Upper lobe of left lung (tissue), 6 donors: ENCODE data around the gene ME3. TPM values are rescaled to one million over a fixed set of nuclear protein-coding genes. Genes with fewer than 3 reads are reported as not detected.

Experiments used
- ATAC-seq, 2 donors: fragments of 200-7000 bp; cut with Tn5 transposase; one replicate each; pipeline ENCODE4 v1.9.1; 2022; ENCODE audit warnings: mild to moderate bottlenecking in 2 of 2, moderate library complexity in 2 of 2; ENCODE audit not compliant: low FRiP score in 2 of 2
- DNase-seq, 2 donors: peaks; one replicate each; pipeline ENCODE4 v3.0.0-alpha.2; 2019 to 2020
- H3K27ac ChIP-seq, 4 donors: fragments of 200-600 bp; sonication (generic); one replicate each; pipeline ENCODE4 v1.5.1; 2016 to 2019
- H3K27me3 ChIP-seq, 4 donors: fragments of 200-600 bp; sonication (generic); one replicate each; pipeline ENCODE4 v1.5.1; 2017 to 2019
- H3K36me3 ChIP-seq, 4 donors: fragments of 200-600 bp; sonication (generic); one replicate each; pipeline ENCODE4 v1.5.1; 2016 to 2019
- H3K4me1 ChIP-seq, 4 donors: fragments of 200-600 bp; sonication (generic); one replicate each; pipeline ENCODE4 v1.5.1; 2018 to 2019
- H3K4me3 ChIP-seq, 4 donors: fragments of 200-600 bp; sonication (generic); one replicate each; pipeline ENCODE4 v1.5.1; 2017 to 2019; ENCODE audit warnings: mild to moderate bottlenecking in 2 of 4, moderate library complexity in 1 of 4
- H3K9me3 ChIP-seq, 4 donors: fragments of 200-600 bp; sonication (generic); one replicate each; pipeline ENCODE4 v1.5.1; 2018 to 2019
- CTCF ChIP-seq, 6 experiments: fragments of 450-650 bp in 4 of 6; fragments of 200-600 bp in 2 of 6; sonication (generic) in 2 of 6; IDR thresholded peaks; one replicate each; pipeline ENCODE4 v1.5.1; 2016 to 2019; ENCODE audit warnings: antibody characterized with exemption in 6 of 6
- EP300 ChIP-seq, 4 donors: sonication (generic); formaldehyde crosslinking; IDR thresholded peaks; one replicate each; pipeline ENCODE4 v1.5.1; 2017; ENCODE audit warnings: antibody characterized with exemption in 4 of 4, control low read depth in 2 of 4
- POLR2A ChIP-seq, 4 donors: fragments of 450-650 bp; IDR thresholded peaks; one replicate each; pipeline ENCODE4 v1.5.1; 2016 to 2017; ENCODE audit warnings: antibody characterized with exemption in 4 of 4, mild to moderate bottlenecking in 2 of 4
- POLR2AphosphoS5 ChIP-seq, 2 donors: sonication (generic); formaldehyde crosslinking; IDR thresholded peaks; one replicate each; pipeline ENCODE4 v1.5.1; 2017; ENCODE audit warnings: antibody characterized with exemption in 2 of 2
- WGBS, 2 donors: methylation state at CpG; one replicate each; pipeline ENCODE4 v1.1.5; 2017 to 2018; 5-methylcytosine and 5-hydroxymethylcytosine counted together
- total RNA-seq, 6 donors: library from RNA; depleted of rRNA in 4 of 6; stranded (reverse); fragments of >200 nt in 4 of 6; gene quantifications; one replicate each; pipeline versions ENCODE4 v1.1.0 to v1.2.1, GENCODE V29; 2016 to 2021
- donor health status: DM: no; HTN: no; CAD: no; lungs with moderate emphysema.
- donor health status: DM: no; HTN: yes; CAD: no; lungs with severe emphysema.

The ME3 gene
- total RNA-seq, 6 donors from 2014 or later, result 19.5 to 56.6 (median 34.7) TPM

GRCh38 chr11:86464509-86465221, 207.8 kb downstream of the ME3 start:
- Histone ChIP-seq H3K4me1 (peaks cover 0 to 9% (median 4%) of the 10 kb centered on the region in 4 donors), H3K27me3 (no peaks in the 10 kb centered on the region), H3K27ac (no peak overlapping the region), H3K4me3 (no peak overlapping the region), H3K9me3 (no peaks in the 10 kb centered on the region), H3K36me3 (no peaks in the 10 kb centered on the region)
- TF ChIP-seq EP300 (IDR thresholded peaks at IDR 0.05) (no peak), CTCF (IDR thresholded peaks at IDR 0.05) (no peak), POLR2AphosphoS5 (IDR thresholded peaks at IDR 0.05) (no peak), POLR2A (IDR thresholded peaks at IDR 0.05) (no peak)
- ATAC-seq (no peak), DNase-seq (no peak)
- WGBS, 2 donors, result 91 to 95% methylated on average over 5 of the region's 5 CpGs

- Histone ChIP-seq H3K36me3 (no peaks in the 10 kb centered on the region), H3K9me3 (no peaks in the 10 kb centered on the region), H3K4me3 (no peak overlapping the region), H3K4me1 (peaks cover 0 to 11% (median 5%) of the 10 kb centered on the region in 4 donors), H3K27ac (no peak overlapping the region), H3K27me3 (no peaks in the 10 kb centered on the region)
- DNase-seq (no peak), ATAC-seq (no peak)
- WGBS, 2 donors, result 90 to 95% methylated on average over 5 of the region's 5 CpGs
- TF ChIP-seq POLR2AphosphoS5 (IDR thresholded peaks at IDR 0.05), result no peak
- no peak for TF ChIP-seq CTCF (IDR thresholded peaks at IDR 0.05)
- TF ChIP-seq EP300 (IDR thresholded peaks at IDR 0.05), result no peak
- TF ChIP-seq POLR2A (IDR thresholded peaks at IDR 0.05), result no peak
These were observed 208.5 kb downstream of the ME3 start for GRCh38 chr11:86463955-86464354.

- ATAC-seq (no peak), DNase-seq (peak in 1 of 2 donors; percentile 48)
- Histone ChIP-seq H3K4me3 (no peak overlapping the region), H3K27ac (no peak overlapping the region), H3K27me3 (no peaks in the 10 kb centered on the region), H3K36me3 (no peaks in the 10 kb centered on the region), H3K9me3 (no peaks in the 10 kb centered on the region), H3K4me1 (peaks cover 0 to 13% (median 7%) of the 10 kb centered on the region in 4 donors)
- TF ChIP-seq POLR2AphosphoS5 (IDR thresholded peaks at IDR 0.05) (no peak), POLR2A (IDR thresholded peaks at IDR 0.05) (no peak), EP300 (IDR thresholded peaks at IDR 0.05) (no peak), CTCF (IDR thresholded peaks at IDR 0.05) (no peak)
- 90 to 93% methylated on average over 4 to 7 of the region's 7 CpGs for WGBS, 2 donors
These were observed 209.3 kb downstream of the ME3 start for GRCh38 chr11:86463120-86463519.

- WGBS, 2 donors, result 100% methylated on average over 1 of the region's 1 CpG
- no peaks in the 10 kb centered on the region for H3K36me3 ChIP-seq
- H3K4me1 ChIP-seq, result peaks cover 5 to 18% (median 8%) of the 10 kb centered on the region in 4 donors
- H3K27me3 ChIP-seq, result no peaks in the 10 kb centered on the region
- DNase-seq (no peak), ATAC-seq (no peak)
- H3K4me3 ChIP-seq, result no peak overlapping the region
- no peak overlapping the region for H3K27ac ChIP-seq
- no peaks in the 10 kb centered on the region for H3K9me3 ChIP-seq
- TF ChIP-seq POLR2AphosphoS5 (IDR thresholded peaks at IDR 0.05), result no peak
- no peak for TF ChIP-seq EP300 (IDR thresholded peaks at IDR 0.05)
- TF ChIP-seq POLR2A (IDR thresholded peaks at IDR 0.05), result no peak
- no peak for TF ChIP-seq CTCF (IDR thresholded peaks at IDR 0.05)
These were observed 210.5 kb downstream of the ME3 start for GRCh38 chr11:86461892-86462291.
